H1 (cell line): ENCODE measurements around the gene BASP1. TPM values are rescaled to one million over a fixed set of nuclear protein-coding genes. Genes with fewer than 3 reads are reported as not detected.

Experiments
- CTCF ChIA-PET: fragments of 300-600 bp; sonication (Branson Sonifier 250); formaldehyde crosslinking; loops from one replicate; lab custom pipeline; 2021; ENCODE audit not compliant: partially characterized antibody; lab: Charles Lee
- POLR2A ChIA-PET: fragments of 300-600 bp; sonication (Branson Sonifier 250); formaldehyde crosslinking; loops from one replicate; lab custom pipeline; 2021; ENCODE audit warnings: inconsistent platforms; ENCODE audit not compliant: partially characterized antibody; lab: Charles Lee
- DNase-seq, 2 experiments: peaks; one replicate each; pipeline versions ENCODE4 v3.0.0 to v3.0.0-alpha.2; 2010 to 2022; ENCODE audit warnings: low spot score in 2 of 2, low read depth in 1 of 2, mixed read lengths in 1 of 2
- FAIRE-seq: peaks from 2 replicates; lab custom pipeline; 2011; peaks lifted over from hg19 to GRCh38; lab: Jason Lieb, UNC
- H2AFZ ChIP-seq: 2 replicates; pipeline ENCODE4 v1.8.1; 2012; ENCODE audit warnings: low read length, inconsistent platforms
- H2AK5ac ChIP-seq: 2 replicates; pipeline ENCODE4 v1.6.1; 2013; ENCODE audit warnings: low read depth, low read length
- H2BK120ac ChIP-seq: replicated peaks from 2 replicates; pipeline ENCODE3; 2013; ENCODE audit warnings: low read depth, low read length, inconsistent platforms
- H2BK12ac ChIP-seq: 2 replicates; pipeline ENCODE4 v1.6.1; 2013; ENCODE audit warnings: low read depth, low read length
- H2BK15ac ChIP-seq: 2 replicates; pipeline ENCODE4 v1.6.1; 2013; ENCODE audit warnings: low read length
- H2BK20ac ChIP-seq: 2 replicates; pipeline ENCODE4 v1.6.1; 2013; ENCODE audit warnings: low read length
- H2BK5ac ChIP-seq: 2 replicates; pipeline ENCODE4 v1.6.1; 2013; ENCODE audit warnings: low read depth, low read length
- H3K14ac ChIP-seq: 2 replicates; pipeline ENCODE4 v1.6.1; 2013; ENCODE audit warnings: inconsistent platforms; ENCODE audit not compliant: insufficient read length
- H3K18ac ChIP-seq: 2 replicates; pipeline ENCODE4 v1.6.1; 2013; ENCODE audit warnings: low read length; ENCODE audit errors: extremely low read depth
- H3K23ac ChIP-seq: 2 replicates; pipeline ENCODE4 v1.6.1; 2013; ENCODE audit warnings: inconsistent platforms; ENCODE audit not compliant: insufficient read length
- H3K23me2 ChIP-seq: 2 replicates; pipeline ENCODE4 v1.6.1; 2013; ENCODE audit warnings: low read depth, low read length
- H3K27ac ChIP-seq: 2 replicates; pipeline ENCODE4 v1.6.1; 2011; ENCODE audit warnings: low read depth, low read length, inconsistent platforms
- H3K27me3 ChIP-seq, 4 experiments: replicated peaks in 1 of 4; 1 replicate in 1 of 4; 2 replicates in 3 of 4; pipeline versions ENCODE4 v1.6.1 to v1.8.1; 2011 to 2013; ENCODE audit warnings: low read length in 3 of 4, mild to moderate bottlenecking in 3 of 4, inconsistent platforms in 2 of 4, mixed read lengths in 2 of 4, moderate library complexity in 1 of 4; ENCODE audit not compliant: control insufficient read depth in 3 of 4, insufficient read depth in 3 of 4; ENCODE audit errors: extremely low read depth in 1 of 4
- H3K36me3 ChIP-seq, 4 experiments: 2 replicates each; pipeline versions ENCODE4 v1.6.1 to v1.8.1; 2011 to 2013; ENCODE audit warnings: mild to moderate bottlenecking in 4 of 4, low read length in 3 of 4, moderate library complexity in 2 of 4, control low read depth in 1 of 4, inconsistent platforms in 1 of 4; ENCODE audit not compliant: insufficient read depth in 4 of 4, control insufficient read depth in 2 of 4
- H3K4ac ChIP-seq: replicated peaks from 2 replicates; pipeline ENCODE3; 2013; ENCODE audit warnings: low read length, low read depth, mixed read lengths, inconsistent platforms; ENCODE audit not compliant: insufficient read length
- H3K4me1 ChIP-seq, 4 experiments: replicated peaks in 1 of 4; 1 replicate in 1 of 4; 2 replicates in 3 of 4; pipeline versions ENCODE4 v1.6.1 to v1.8.1; 2011 to 2013; ENCODE audit warnings: low read length in 3 of 4, inconsistent platforms in 2 of 4, mixed read lengths in 1 of 4; ENCODE audit not compliant: insufficient read depth in 4 of 4, control insufficient read depth in 3 of 4
- H3K4me2 ChIP-seq, 2 experiments: 2 replicates each; pipeline versions ENCODE4 v1.6.1 to v1.8.1; 2011 to 2013; ENCODE audit warnings: low read depth in 2 of 2, low read length in 2 of 2, control low read depth in 1 of 2, inconsistent platforms in 1 of 2, mild to moderate bottlenecking in 1 of 2; ENCODE audit not compliant: insufficient read depth in 1 of 2
- H3K4me3 ChIP-seq, 4 experiments: fragments of 200-600, 300-600 bp in 1 of 4; sonication (generic), shearing (Covaris generic), sonication (Bioruptor Twin) in 1 of 4; 2 replicates each; pipeline versions ENCODE4 v1.5.1 to v1.8.1; 2011 to 2016; ENCODE audit warnings: low read length in 4 of 4, low read depth in 3 of 4, control low read depth in 2 of 4, inconsistent platforms in 2 of 4, mild to moderate bottlenecking in 2 of 4, mixed read lengths in 1 of 4, moderate library complexity in 1 of 4; ENCODE audit not compliant: insufficient read depth in 2 of 4; ENCODE audit errors: extremely low read depth in 1 of 4
- H3K56ac ChIP-seq: replicated peaks from 2 replicates; pipeline ENCODE3; 2013; ENCODE audit warnings: low read depth, mild to moderate bottlenecking, mixed read lengths, low read length, inconsistent platforms; ENCODE audit not compliant: insufficient read length
- H3K79me1 ChIP-seq: 2 replicates; pipeline ENCODE4 v1.6.1; 2013; ENCODE audit warnings: low read depth, low read length, control low read depth
- H3K79me2 ChIP-seq, 2 experiments: 2 replicates each; pipeline versions ENCODE4 v1.6.1 to v1.8.1; 2012 to 2013; ENCODE audit warnings: low read length in 2 of 2, mild to moderate bottlenecking in 2 of 2, inconsistent platforms in 1 of 2; ENCODE audit not compliant: insufficient read depth in 2 of 2, control insufficient read depth in 1 of 2
- H3K9ac ChIP-seq, 4 experiments: replicated peaks in 1 of 4; 1 replicate in 1 of 4; 2 replicates in 3 of 4; pipeline versions ENCODE4 v1.6.1 to v1.8.1; 2011 to 2013; ENCODE audit warnings: low read depth in 3 of 4, low read length in 3 of 4, control low read depth in 2 of 4, mild to moderate bottlenecking in 2 of 4, moderate library complexity in 2 of 4, inconsistent platforms in 1 of 4; ENCODE audit errors: extremely low read depth in 1 of 4
- H3K9me3 ChIP-seq, 2 experiments: 2 replicates each; pipeline versions ENCODE4 v1.6.1 to v1.8.1; 2012 to 2013; ENCODE audit warnings: mild to moderate bottlenecking in 2 of 2, moderate library complexity in 2 of 2, control low read depth in 1 of 2, inconsistent platforms in 1 of 2, low read depth in 1 of 2, low read length in 1 of 2, mixed read lengths in 1 of 2; ENCODE audit not compliant: insufficient read depth in 2 of 2
- H4K20me1 ChIP-seq, 2 experiments: replicated peaks in 1 of 2; 2 replicates each; pipeline versions ENCODE3 to v1.8.1; 2011 to 2013; ENCODE audit warnings: inconsistent platforms in 2 of 2, low read length in 2 of 2, mild to moderate bottlenecking in 1 of 2; ENCODE audit not compliant: insufficient read depth in 2 of 2, control insufficient read depth in 1 of 2
- H4K5ac ChIP-seq: 2 replicates; pipeline ENCODE4 v1.6.1; 2013; ENCODE audit warnings: low read length, low read depth, mixed read lengths, inconsistent platforms; ENCODE audit not compliant: insufficient read length
- H4K8ac ChIP-seq: 2 replicates; pipeline ENCODE4 v1.8.0; 2013; ENCODE audit warnings: mild to moderate bottlenecking, moderate library complexity, low read length, inconsistent platforms; ENCODE audit not compliant: insufficient read depth; ENCODE audit errors: extremely low read depth
- H4K91ac ChIP-seq: replicated peaks from 2 replicates; pipeline ENCODE3; 2013; ENCODE audit warnings: low read length, mixed read lengths, inconsistent platforms; ENCODE audit not compliant: insufficient read length
- E2F6 ChIP-seq: IDR thresholded peaks from 2 replicates; pipeline ENCODE4 v1.6.1; 2012; ENCODE audit warnings: inconsistent platforms
- NRF1 ChIP-seq: IDR thresholded peaks from 2 replicates; pipeline ENCODE4 v1.6.1; 2011; ENCODE audit warnings: mild to moderate bottlenecking, low read depth, low read length, improper control_type of control experiment
- SIN3A ChIP-seq, 2 experiments: IDR thresholded peaks in 1 of 2; conservative IDR thresholded peaks in 1 of 2; 2 replicates each; pipeline ENCODE4 v1.6.1; 2011 to 2012; ENCODE audit warnings: low read length in 2 of 2, improper control_type of control experiment in 1 of 2, low read depth in 1 of 2, mild to moderate bottlenecking in 1 of 2
- WGBS, 2 experiments: shearing (Covaris generic) in 1 of 2; methylation state at CpG; one replicate each; pipeline versions ENCODE4 v1.1.6 to v1.1.7; 2013 to 2015; ENCODE audit warnings: low lambda C conversion rate in 2 of 2, mixed read lengths in 2 of 2, inconsistent platforms in 1 of 2, low coverage in 1 of 2, missing lambda C conversion rate in 1 of 2; ENCODE audit not compliant: insufficient replicate concordance in 2 of 2, insufficient coverage in 1 of 2, insufficient read length in 1 of 2; ENCODE audit errors: extremely low coverage in 1 of 2, missing lambda C conversion rate in 1 of 2; 5-methylcytosine and 5-hydroxymethylcytosine counted together
- polyA plus RNA-seq, 7 experiments: library from polyadenylated mRNA; depleted of rRNA in 3 of 7; stranded (reverse) in 5 of 7; unstranded in 2 of 7; fragments of >200 nt in 5 of 7; fragments of 200-250 nt in 2 of 7; gene quantifications; 1 replicate in 5 of 7; 2 replicates in 1 of 7; 4 replicates in 1 of 7; pipeline versions ENCODE4 v1.2.1 to v1.2.3, GENCODE V29; 2011 to 2013; ENCODE audit warnings: missing spikeins in 2 of 7, mixed read lengths in 2 of 7
- total RNA-seq: library from RNA; stranded (reverse); fragmentation: NEBNext Ultra II Directional; extraction: Animal tissue kit (Norgen Biotek cat#: 25700); gene quantifications from 2 replicates; pipeline ENCODE4 v1.2.1, GENCODE V29; 2021

Gene BASP1
- total and polyA plus RNA-seq, 2 of the 8 experiments (the other 6 are each of a cell fraction or from before 2014, with no cell fraction given), result 95.2 to 104 TPM

DNA sequence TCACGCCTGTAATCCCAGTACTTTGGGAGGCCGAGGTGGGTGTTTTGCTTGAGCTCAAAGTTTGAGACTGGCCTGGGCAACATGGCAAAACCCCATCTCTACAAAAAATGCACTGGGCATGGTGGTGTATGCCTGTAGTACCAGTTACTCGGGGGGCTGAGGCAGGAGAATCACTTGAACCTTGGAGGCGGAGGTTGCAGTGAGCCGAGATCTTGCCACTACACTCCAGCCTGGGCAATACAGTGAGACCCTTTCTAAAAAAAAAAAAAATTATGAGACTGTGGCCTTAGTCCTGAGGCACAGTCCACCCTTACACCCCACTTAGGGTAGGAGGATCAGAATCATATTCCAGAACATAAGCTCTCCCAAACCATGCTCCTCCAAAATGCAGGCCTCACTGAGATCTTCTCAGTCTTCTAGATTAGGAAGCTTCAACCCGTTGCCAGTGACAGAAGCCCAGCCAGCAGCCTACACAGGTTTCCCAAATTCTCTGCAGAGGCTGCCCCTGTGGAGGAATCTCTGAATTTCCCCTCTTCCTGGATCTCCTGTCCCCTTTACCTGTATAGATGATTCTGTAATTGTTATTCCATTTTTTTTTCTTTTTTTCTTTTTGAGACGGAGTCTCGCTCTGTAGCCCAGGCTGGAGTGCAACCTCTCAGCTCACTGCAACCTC lies 77.3 kb downstream of the BASP1 start:
- no peak overlapping the region for H2BK120ac ChIP-seq
- no peak overlapping the region for H3K9ac ChIP-seq
- H4K5ac ChIP-seq, result no peak overlapping the region
- ChIA-PET CTCF (no interaction called here), POLR2A (interaction anchor here (0.7 kb wide), 1 partner anchor 220 kb away, joined by 3 read pairs; no protein-coding TSS in a partner anchor)
- no peak overlapping the region for H2AFZ ChIP-seq
- no peak overlapping the region for H3K4me3 ChIP-seq
- H3K4me1 ChIP-seq, result no peaks in the 10 kb centered on the region
- no peak overlapping the region for H2BK12ac ChIP-seq
- no peak overlapping the region for H3K14ac ChIP-seq
- 89% methylated on average over 8 of the region's 8 CpGs; no CpG with 5 or more reads in 1 of the 2 experiments for WGBS, 2 experiments
- no peaks in the 10 kb centered on the region for H4K20me1 ChIP-seq
- no peak overlapping the region for H2AK5ac ChIP-seq
- no peak overlapping the region for H3K27ac ChIP-seq
- no peaks in the 10 kb centered on the region for H3K23me2 ChIP-seq
- no peak overlapping the region for H3K4ac ChIP-seq
- no peaks in the 10 kb centered on the region for H3K27me3 ChIP-seq
- no peak overlapping the region for H3K56ac ChIP-seq
- no peak for FAIRE-seq
- H3K23ac ChIP-seq, result no peak overlapping the region
- TF ChIP-seq NRF1 (no peak), SIN3A (conservative IDR thresholded peaks at IDR 0.05 in 1 of 2, IDR thresholded peaks at IDR 0.05 in 1 of 2; ENCODE audit: low read depth in 1 of 2, low read length in 2 of 2) (no peak), E2F6 (no peak)
- H4K8ac ChIP-seq, result no peak overlapping the region
- no peak for DNase-seq
- no peak overlapping the region for H2BK20ac ChIP-seq
- H2BK5ac ChIP-seq, result no peak overlapping the region
- H3K79me1 ChIP-seq, result no peaks in the 10 kb centered on the region
- no peak overlapping the region for H4K91ac ChIP-seq
- no peaks in the 10 kb centered on the region for H3K36me3 ChIP-seq
- H3K9me3 ChIP-seq, result no peaks in the 10 kb centered on the region
- no peak overlapping the region for H3K4me2 ChIP-seq
- H3K18ac ChIP-seq, result no peak overlapping the region
- no peak overlapping the region for H2BK15ac ChIP-seq
- no peaks in the 10 kb centered on the region for H3K79me2 ChIP-seq
